ENCODE measurements around the gene GPR151. TPM values are rescaled to one million over a fixed set of nuclear protein-coding genes. Genes with fewer than 3 reads are reported as not detected.

The GPR151 gene
- total RNA-seq, 2 donors from 2014 or later: 5.1 to 13.6 TPM

DNA sequence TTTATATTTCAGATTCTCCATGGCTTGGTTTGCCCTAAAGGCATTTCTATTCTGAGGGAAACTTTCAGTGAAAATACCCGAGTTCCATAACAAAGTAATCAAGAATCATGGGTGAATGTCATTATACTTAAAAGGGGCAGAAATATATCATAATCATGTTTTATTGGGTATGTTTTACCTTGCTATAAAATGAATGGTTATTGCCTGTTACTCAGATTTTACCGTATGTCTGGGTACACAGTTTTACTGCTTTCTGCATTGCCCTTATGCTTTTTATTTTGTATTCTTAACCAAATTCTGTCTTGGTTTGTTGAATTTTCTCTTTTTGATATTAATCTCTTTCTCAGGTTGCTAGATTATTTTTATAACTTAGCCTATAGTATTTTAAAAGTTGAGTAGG lies 2.5 kb downstream of the GPR151 start:
- H3K27me3 Mint-ChIP-seq (ENCODE audit: insufficient read depth): no peaks in the 10 kb centered on the region
- H3K36me3 Mint-ChIP-seq (ENCODE audit: low read depth): peaks cover 30% of the 10 kb centered on the region
- no peak for DNase-seq
- Histone ChIP-seq H3K9ac (ENCODE audit: extremely low read depth, low read length, poor library complexity, severe bottlenecking) (no peak overlapping the region), H3K27me3 (ENCODE audit: control insufficient read depth, insufficient read depth, low read length, poor library complexity, severe bottlenecking) (no peaks in the 10 kb centered on the region), H3K36me3 (ENCODE audit: control insufficient read depth, insufficient read depth, low read length) (peaks cover 34% of the 10 kb centered on the region), H3K27ac (ENCODE audit: low read depth, low read length) (no peak overlapping the region), H3K9me3 (ENCODE audit: control insufficient read depth, low read length) (no peaks in the 10 kb centered on the region), H3K4me1 (ENCODE audit: control insufficient read depth, insufficient read depth, low read length) (peaks cover 11% of the 10 kb centered on the region), H3K4me3 (ENCODE audit: low read length) (peak overlapping the region; percentile 42)
- H3K4me3 Mint-ChIP-seq: peak overlapping the region; percentile 44
- H3K27ac Mint-ChIP-seq: no peak overlapping the region
- H3K4me1 Mint-ChIP-seq: peaks cover 46% of the 10 kb centered on the region
- no peak for TF ChIP-seq CTCF (conservative IDR thresholded peaks at IDR 0.05)
- no peaks in the 10 kb centered on the region for H3K9me3 Mint-ChIP-seq
- 100% methylated on average over 2 of the region's 2 CpGs; no CpG with 5 or more reads in 1 of the 2 experiments for WGBS, 2 experiments (ENCODE audit: insufficient coverage in 1 of 2, insufficient read length in 1 of 2)

DNA sequence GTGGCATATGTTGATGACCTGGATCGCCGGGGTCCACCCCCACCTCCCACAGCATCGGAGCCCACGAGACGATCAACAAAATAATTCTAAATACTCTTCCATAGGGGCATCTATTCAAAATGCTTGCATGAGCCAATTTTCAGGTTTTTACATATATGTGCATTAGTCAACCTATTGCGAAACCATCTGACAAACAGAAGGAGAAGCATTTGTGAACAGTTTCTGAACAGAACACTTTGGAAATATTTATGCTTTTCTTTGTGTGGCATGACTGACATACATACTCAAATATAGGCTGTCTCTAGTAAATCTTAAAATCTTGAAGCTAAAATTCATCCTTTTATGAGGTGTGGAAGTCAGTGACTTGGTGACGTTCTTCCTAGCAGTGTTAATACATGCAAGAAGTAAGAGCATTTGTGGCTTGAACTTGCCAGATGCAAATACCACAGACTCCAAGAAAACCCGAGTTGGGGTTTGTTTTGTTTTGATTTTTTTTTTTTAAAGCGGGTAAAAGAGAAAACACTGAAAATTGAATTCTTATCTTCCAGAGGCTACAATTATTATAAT lies 5.3 kb downstream of the GPR151 start:
- Mint-ChIP-seq H3K27me3 (ENCODE audit: insufficient read depth) (no peaks in the 10 kb centered on the region), H3K4me3 (no peak overlapping the region), H3K27ac (peak overlapping the region; percentile 24), H3K36me3 (ENCODE audit: low read depth) (peaks cover 53% of the 10 kb centered on the region), H3K9me3 (no peaks in the 10 kb centered on the region), H3K4me1 (peaks cover 36% of the 10 kb centered on the region)
- Histone ChIP-seq H3K27ac (ENCODE audit: low read depth, low read length) (no peak overlapping the region), H3K9ac (ENCODE audit: extremely low read depth, low read length, poor library complexity, severe bottlenecking) (no peak overlapping the region), H3K9me3 (ENCODE audit: control insufficient read depth, low read length) (no peaks in the 10 kb centered on the region), H3K4me3 (ENCODE audit: low read length) (no peak overlapping the region), H3K4me1 (ENCODE audit: control insufficient read depth, insufficient read depth, low read length) (peaks cover 11% of the 10 kb centered on the region), H3K36me3 (ENCODE audit: control insufficient read depth, insufficient read depth, low read length) (peaks cover 61% of the 10 kb centered on the region), H3K27me3 (ENCODE audit: control insufficient read depth, insufficient read depth, low read length, poor library complexity, severe bottlenecking) (no peaks in the 10 kb centered on the region)
- DNase-seq: no peak
- no peak for TF ChIP-seq CTCF (conservative IDR thresholded peaks at IDR 0.05)
- 96 to 98% methylated on average over 7 to 9 of the region's 9 CpGs for WGBS, 2 experiments (ENCODE audit: insufficient coverage in 1 of 2, insufficient read length in 1 of 2)

DNA sequence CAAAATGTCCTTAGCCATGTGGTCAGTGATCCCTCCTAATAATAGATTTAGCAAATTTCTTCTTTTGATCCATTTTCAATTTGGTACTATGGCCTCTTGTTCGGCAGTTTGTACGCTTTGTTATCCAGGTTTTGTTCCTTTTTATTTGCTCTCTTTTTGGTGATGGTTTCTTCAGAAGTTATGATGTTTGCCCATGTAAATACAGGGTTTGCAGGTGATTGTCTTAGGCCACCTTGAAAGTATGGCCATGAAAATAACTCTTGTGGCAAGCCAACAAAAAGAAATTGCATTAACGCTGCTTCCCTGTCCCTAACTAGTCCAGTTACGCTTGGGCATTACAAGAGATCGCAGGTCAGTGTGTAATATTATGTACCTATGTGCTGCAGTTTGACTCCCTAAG lies 8.6 kb downstream of the GPR151 start:
- peaks cover 89% of the 10 kb centered on the region for H3K36me3 ChIP-seq (ENCODE audit: control insufficient read depth, insufficient read depth, low read length)
- no peak for TF ChIP-seq CTCF (conservative IDR thresholded peaks at IDR 0.05)
- H3K27ac Mint-ChIP-seq: no peak overlapping the region
- H3K27ac ChIP-seq (ENCODE audit: low read depth, low read length): no peak overlapping the region
- H3K4me3 ChIP-seq (ENCODE audit: low read length): no peak overlapping the region
- no peaks in the 10 kb centered on the region for H3K9me3 Mint-ChIP-seq
- H3K4me1 ChIP-seq (ENCODE audit: control insufficient read depth, insufficient read depth, low read length): no peaks in the 10 kb centered on the region
- no peak for DNase-seq
- no peaks in the 10 kb centered on the region for H3K9me3 ChIP-seq (ENCODE audit: control insufficient read depth, low read length)
- H3K27me3 ChIP-seq (ENCODE audit: control insufficient read depth, insufficient read depth, low read length, poor library complexity, severe bottlenecking): no peaks in the 10 kb centered on the region
- H3K27me3 Mint-ChIP-seq (ENCODE audit: insufficient read depth): no peaks in the 10 kb centered on the region
- WGBS, 2 experiments (ENCODE audit: insufficient coverage in 1 of 2, insufficient read length in 1 of 2): 90 to 96% methylated on average over 2 to 5 of the region's 5 CpGs
- peaks cover 73% of the 10 kb centered on the region for H3K36me3 Mint-ChIP-seq (ENCODE audit: low read depth)
- peaks cover 11% of the 10 kb centered on the region for H3K4me1 Mint-ChIP-seq
- no peak overlapping the region for H3K9ac ChIP-seq (ENCODE audit: extremely low read depth, low read length, poor library complexity, severe bottlenecking)
- H3K4me3 Mint-ChIP-seq: no peak overlapping the region
